Endothelial cell of coronary artery (primary cell): Measurements from ENCODE around the gene CA14. TPM values are rescaled to one million over a fixed set of nuclear protein-coding genes. Genes with fewer than 3 reads are reported as not detected.

Experiments used
- total RNA-seq: library from RNA; depleted of rRNA; stranded (reverse); fragments of >200 nt; gene quantifications from 2 replicates; pipeline ENCODE4 v1.2.3, GENCODE V29; 2014

CA14 gene
- total RNA-seq = not detected in 2 replicates

GRCh38 chr1:150257624-150258585, at the start of gene CA14:
CA14 (plus strand) TSS chr1:150257774; CDS start chr1:150258129, 355 bp downstream.

GRCh38 chr1:150235852-150236613, 21.5 kb upstream of the CA14 start, which contains the start of gene ANP32E:
ANP32E (minus strand) TSS chr1:150236112; CDS start chr1:150235786, 326 bp downstream.

DNA sequence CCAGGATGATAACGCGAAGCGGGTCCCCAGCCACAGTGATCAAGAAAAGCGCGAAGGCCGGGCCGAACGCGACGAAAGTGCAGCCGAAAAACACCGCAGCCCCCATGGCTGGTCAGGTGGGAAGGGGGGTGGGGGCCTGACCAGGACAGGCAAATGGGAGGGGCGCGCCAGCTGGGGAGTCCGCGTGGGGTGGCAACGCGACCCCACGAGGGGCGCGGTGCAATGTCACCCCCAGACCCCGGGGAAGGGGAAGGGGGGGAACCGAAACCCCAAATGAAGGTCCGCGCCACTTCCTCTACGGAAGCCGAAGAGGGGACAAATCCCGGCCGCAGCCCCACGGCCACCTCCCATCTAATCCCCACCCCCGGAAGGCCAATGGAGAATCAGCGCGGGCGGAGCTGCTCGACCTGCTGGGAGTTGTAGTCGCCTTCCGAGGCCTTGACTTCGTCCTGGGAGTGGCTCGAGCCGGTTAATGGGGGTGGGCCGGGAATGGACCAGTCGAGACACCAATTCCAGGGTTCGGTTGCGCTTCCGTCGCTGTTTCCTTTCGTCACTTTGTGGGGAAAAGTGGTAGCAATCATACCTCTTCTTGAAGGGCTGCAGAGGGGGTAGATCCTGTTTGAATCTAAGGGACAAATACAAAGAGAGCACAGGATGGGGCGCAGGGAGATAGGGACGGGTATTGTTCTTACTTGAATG, 11.3 kb downstream of the CA14 start, which contains the start of gene APH1A:
Gene APH1A, minus strand, starts transcription at position 312 of the 699 bp plus-strand sequence. Its CDS starts 206 bp downstream, at position 106.

GRCh38 chr1:150281758-150282557, 24.4 kb downstream of the CA14 start, which contains the start of gene CIART:
CIART (plus strand) TSS chr1:150282554; CDS start chr1:150283268, 714 bp downstream.

DNA sequence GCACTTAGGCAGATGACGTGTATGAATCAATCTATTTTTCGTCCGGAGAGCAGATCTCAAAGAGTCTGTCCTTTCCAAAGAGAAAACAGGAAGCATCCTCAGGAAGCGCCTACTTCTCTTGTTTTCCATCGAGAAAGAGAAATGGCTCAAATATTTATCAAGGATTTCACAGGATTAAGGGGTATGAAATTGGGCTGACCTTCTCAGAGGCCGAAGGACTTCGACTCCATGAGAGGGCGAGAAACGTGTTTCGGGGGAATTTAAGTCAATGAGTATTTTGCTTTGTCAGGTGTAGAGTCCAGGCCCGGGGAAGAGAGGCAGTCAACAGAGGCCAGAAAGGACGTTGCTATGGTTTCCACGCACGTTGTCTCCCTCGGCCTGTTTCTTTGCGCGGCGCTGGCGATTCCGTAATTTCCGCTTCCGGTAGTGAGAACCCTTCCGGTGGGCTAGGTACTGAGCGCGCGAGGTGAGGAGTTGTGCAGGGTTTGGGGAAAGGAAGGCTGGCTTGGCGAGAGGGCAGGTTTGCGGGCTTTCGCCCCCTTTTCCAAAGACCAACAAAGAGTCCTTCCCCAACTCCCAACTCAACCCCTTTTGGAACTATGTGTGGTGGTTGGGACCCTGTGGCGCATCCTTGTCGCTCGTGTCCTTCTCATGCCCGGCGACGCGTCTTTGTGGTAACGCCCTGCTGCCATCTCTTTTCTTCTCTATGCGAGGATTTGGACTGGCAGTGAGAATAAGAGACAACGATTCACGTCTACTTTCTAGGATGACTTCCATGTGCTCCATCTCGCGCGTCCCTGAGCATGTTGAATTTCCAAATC, 36.1 kb downstream of the CA14 start, which contains the start of gene MRPS21:
Gene MRPS21, plus strand, starts transcription at position 429 of the 821 bp plus-strand sequence. CDS start 506 bp downstream, outside the sequence.

Other genes with a start within 250 kb of the CA14 start
- gene OTUD7B, start 247.0 kb upstream of the CA14 start, total RNA-seq = 12.1 and 13.6 TPM in 2 replicates
- gene VPS45, start 190.0 kb upstream of the CA14 start, total RNA-seq = 21.7 and 26.6 TPM in 2 replicates
- gene PLEKHO1, start 107.9 kb upstream of the CA14 start, total RNA-seq = 72.2 and 102 TPM in 2 replicates
- gene ANP32E, start 21.7 kb upstream of the CA14 start, total RNA-seq = 20.0 and 32.0 TPM in 2 replicates
- gene APH1A, start 11.2 kb downstream of the CA14 start, total RNA-seq = 101 and 131 TPM in 2 replicates
- 41.3 and 104 TPM in 2 replicates for gene C1orf54, start 15.0 kb downstream of the CA14 start, total RNA-seq
- gene CIART, start 24.8 kb downstream of the CA14 start, total RNA-seq = 0.54 and 1.6 TPM in 2 replicates
- gene MRPS21, start 36.1 kb downstream of the CA14 start, total RNA-seq = 58.5 and 68.8 TPM in 2 replicates
- gene PRPF3, start 63.8 kb downstream of the CA14 start, total RNA-seq = 39.0 and 42.4 TPM in 2 replicates
- gene RPRD2, start 106.4 kb downstream of the CA14 start, total RNA-seq = 5.5 and 5.7 TPM in 2 replicates
- 10.4 and 11.0 TPM in 2 replicates for gene TARS2, start 229.6 kb downstream of the CA14 start, total RNA-seq